Gastroesophageal sphincter (tissue), 4 donors: Measurements from ENCODE around the gene CDCP2. TPM values are rescaled to one million over a fixed set of nuclear protein-coding genes. Genes with fewer than 3 reads are reported as not detected.

ENCODE experiments used
- ATAC-seq: fragments of 150-250 bp; one replicate; pipeline ENCODE4 v1.9.1; 2016; ENCODE audit warnings: mild to moderate bottlenecking, moderate library complexity
- H3K27ac ChIP-seq, 4 donors: fragments of 200-600 bp; sonication (generic) in 3 of 4; 1 replicate in 3 of 4; 2 replicates in 1 of 4; pipeline ENCODE4 v1.5.1; 2016 to 2019
- H3K27me3 ChIP-seq: fragments of 200-600 bp; sonication (generic); one replicate; pipeline ENCODE4 v1.5.1; 2019
- H3K36me3 ChIP-seq, 2 donors: fragments of 200-600 bp; sonication (generic); one replicate each; pipeline ENCODE4 v1.5.1; 2019; ENCODE audit warnings: control low read depth in 1 of 2
- H3K4me1 ChIP-seq, 3 donors: fragments of 200-600 bp; sonication (generic); 1 replicate in 2 of 3; 2 replicates in 1 of 3; pipeline ENCODE4 v1.5.1; 2016 to 2019; ENCODE audit warnings: control low read depth in 2 of 3
- H3K4me3 ChIP-seq, 2 donors: fragments of 200-600 bp; sonication (generic); one replicate each; pipeline ENCODE4 v1.5.1; 2019; ENCODE audit warnings: mild to moderate bottlenecking in 1 of 2, moderate library complexity in 1 of 2
- H3K9me3 ChIP-seq, 3 donors: fragments of 200-600 bp; sonication (generic); one replicate each; pipeline ENCODE4 v1.5.1; 2017 to 2019; ENCODE audit warnings: control low read depth in 2 of 3
- CTCF ChIP-seq, 4 experiments: fragments of 200-600 bp in 2 of 4; fragments of 450-650 bp in 2 of 4; sonication (generic) in 1 of 4; IDR thresholded peaks; one replicate each; pipeline ENCODE4 v1.5.1; 2017 to 2019; ENCODE audit warnings: antibody characterized with exemption in 4 of 4, mild to moderate bottlenecking in 2 of 4, moderate library complexity in 2 of 4
- EP300 ChIP-seq: sonication (generic); formaldehyde crosslinking; IDR thresholded peaks from one replicate; pipeline ENCODE4 v1.6.1; 2017; ENCODE audit warnings: antibody characterized with exemption, mild to moderate bottlenecking
- POLR2A ChIP-seq, 2 donors: fragments of 450-650 bp; IDR thresholded peaks; one replicate each; pipeline ENCODE4 v1.6.1; 2017; ENCODE audit warnings: antibody characterized with exemption in 2 of 2, mild to moderate bottlenecking in 2 of 2, moderate library complexity in 1 of 2
- POLR2AphosphoS5 ChIP-seq: sonication (generic); formaldehyde crosslinking; IDR thresholded peaks from one replicate; pipeline ENCODE4 v1.6.1; 2017; ENCODE audit warnings: antibody characterized with exemption
- WGBS, 2 donors: methylation state at CpG; one replicate each; pipeline ENCODE4 v1.1.5; 2018; ENCODE audit warnings: low coverage in 1 of 2; 5-methylcytosine and 5-hydroxymethylcytosine counted together
- total RNA-seq, 4 donors: library from RNA; depleted of rRNA; stranded (reverse); fragments of >200 nt; gene quantifications; one replicate each; pipeline ENCODE4 v1.1.0, GENCODE V29; 2016

The CDCP2 gene
- total RNA-seq: under 1 TPM in 2 of 4 donors, not detected in 2; 0.13 to 0.23 TPM

GRCh38 chr1:54152696-54153095 is at the start of gene CDCP2:
Gene CDCP2 (minus strand): TSS chr1:54153000. CDS start chr1:54152922, 78 bp downstream.
- WGBS, 2 donors: 63 to 100% methylated on average over 1 to 2 of the region's 5 CpGs
- Histone ChIP-seq H3K36me3 (no peaks in the 10 kb centered on the region), H3K27ac (peak within 1 kb of the TSS in 1 of 4 donors; percentile 2), H3K27me3 (no peaks in the 10 kb centered on the region), H3K9me3 (no peaks in the 10 kb centered on the region), H3K4me1 (peaks cover 0 to 9% (median 0%) of the 10 kb centered on the region in 3 donors), H3K4me3 (no peak within 1 kb of the TSS)
- no peak for TF ChIP-seq CTCF (IDR thresholded peaks at IDR 0.05)
- ATAC-seq: no peak

GRCh38 chr1:54200519-54200997 is 47.8 kb upstream of the CDCP2 start:
- Histone ChIP-seq H3K4me1 (peaks cover 0 to 42% (median 17%) of the 10 kb centered on the region in 3 donors), H3K36me3 (peaks cover 0 to 32% of the 10 kb centered on the region in 2 donors), H3K9me3 (no peaks in the 10 kb centered on the region), H3K27ac (peak overlapping the region in 3 of 4 donors; percentile 77 to 90 (median 82)), H3K27me3 (no peaks in the 10 kb centered on the region), H3K4me3 (peak overlapping the region; percentile 80 to 83)
- TF ChIP-seq EP300 (no peak), POLR2A (IDR thresholded peaks at IDR 0.05) (no peak), CTCF (IDR thresholded peaks at IDR 0.05) (no peak), POLR2AphosphoS5 (no peak)
- ATAC-seq: no peak
- 0% methylated on average over 6 to 10 of the region's 15 CpGs for WGBS, 2 donors

- peaks cover 0 to 32% of the 10 kb centered on the region in 2 donors for H3K36me3 ChIP-seq
- peak within 1 kb of the TSS; percentile 1 to 90 (median 80) for H3K27ac ChIP-seq
- H3K9me3 ChIP-seq: no peaks in the 10 kb centered on the region
- H3K27me3 ChIP-seq: no peaks in the 10 kb centered on the region
- peak; percentile 99 for ATAC-seq
- H3K4me1 ChIP-seq: peaks cover 0 to 42% (median 17%) of the 10 kb centered on the region in 3 donors
- no peak for TF ChIP-seq EP300
- peak; percentile 71 for TF ChIP-seq POLR2AphosphoS5
- TF ChIP-seq CTCF (IDR thresholded peaks at IDR 0.05): peak in 1 of 4 experiments; percentile 7
- TF ChIP-seq POLR2A (IDR thresholded peaks at IDR 0.05): peak; percentile 23 to 42
- WGBS, 2 donors: 0 to 3% methylated on average over 9 to 13 of the region's 51 CpGs
- peak within 1 kb of the TSS; percentile 80 to 83 for H3K4me3 ChIP-seq
Measured at GRCh38 chr1:54199765-54200518, 47.1 kb upstream of the CDCP2 start, which contains the start of the genes CYB5RL and MRPL37. Gene CYB5RL (minus strand): TSS chr1:54200030. CDS start chr1:54195616, 4,414 bp downstream. Gene MRPL37 (plus strand): TSS chr1:54200167. CDS start chr1:54200244, 77 bp downstream.

GRCh38 chr1:54199151-54199764 is 46.5 kb upstream of the CDCP2 start:
- Histone ChIP-seq H3K27me3 (no peaks in the 10 kb centered on the region), H3K36me3 (peaks cover 0 to 32% of the 10 kb centered on the region in 2 donors), H3K4me3 (peak overlapping the region; percentile 80 to 83), H3K4me1 (peaks cover 0 to 42% (median 17%) of the 10 kb centered on the region in 3 donors), H3K9me3 (no peaks in the 10 kb centered on the region), H3K27ac (peak overlapping the region; percentile 1 to 90 (median 80))
- 19 to 56% methylated on average over 3 to 14 of the region's 17 CpGs for WGBS, 2 donors
- ATAC-seq: no peak
- no peak for TF ChIP-seq CTCF (IDR thresholded peaks at IDR 0.05)
- TF ChIP-seq POLR2A (IDR thresholded peaks at IDR 0.05): no peak
- TF ChIP-seq POLR2AphosphoS5: no peak
- no peak for TF ChIP-seq EP300
